T47D (cell line): ENCODE measurements around the gene TCP11.

Experiments
- DNase-seq, 2 experiments: peaks; one replicate each; pipeline versions ENCODE4 v3.0.0 to v3.0.0-alpha.2; 2011 to 2012; ENCODE audit warnings: low read depth in 1 of 2, low spot score in 1 of 2
- JUND ChIP-seq: IDR thresholded peaks from 2 replicates; pipeline ENCODE4 v1.6.1; 2012; ENCODE audit warnings: low read depth
- in situ Hi-C: cut with HindIII; loops from 2 replicates; pipeline ENCODE4 v1.10.0; 2016; ENCODE audit warnings: low sequenced_read_pairs, low pct_unique_long_range_greater_than_20kb

The TCP11 gene

DNA sequence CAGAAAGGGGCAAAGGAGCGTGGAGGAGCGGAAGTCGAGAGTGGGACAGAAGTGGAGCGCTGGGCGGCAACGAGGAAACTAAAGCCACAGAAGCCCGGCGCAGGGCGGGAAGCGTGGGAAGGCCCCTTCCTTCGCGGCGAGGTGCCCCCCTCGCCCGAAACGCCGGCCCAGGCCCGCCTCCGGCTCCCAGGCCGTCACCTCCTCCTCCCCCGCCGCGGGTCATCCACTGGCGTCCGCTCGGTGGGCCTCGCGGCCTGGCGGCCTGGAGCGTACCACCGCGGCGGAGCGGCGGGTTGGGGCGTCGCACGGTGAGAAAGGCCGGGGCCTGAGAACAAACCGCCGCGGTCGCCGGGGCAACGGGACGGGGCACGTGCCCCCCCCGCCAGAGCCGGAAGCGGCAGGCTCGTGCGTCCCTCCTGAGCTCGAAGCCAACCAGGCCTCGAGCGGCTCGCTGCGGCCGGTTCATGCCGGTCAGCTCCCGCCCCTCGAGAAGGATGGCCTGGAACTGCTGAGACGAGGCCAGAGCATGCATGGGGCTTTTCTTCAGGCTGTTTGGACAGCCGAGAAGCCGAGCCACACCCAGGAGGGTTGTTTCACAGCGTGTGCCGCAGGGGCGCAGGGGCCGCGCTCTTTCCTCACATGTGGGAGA, at the start of gene TCP11:
Gene TCP11, minus strand, starts transcription at position 333 of the 649 bp plus-strand sequence. CDS start 469 bp downstream, outside the sequence.
- in situ Hi-C loops, result no loop called here
- TF ChIP-seq JUND, result no peak
- DNase-seq, result no peak

DNA sequence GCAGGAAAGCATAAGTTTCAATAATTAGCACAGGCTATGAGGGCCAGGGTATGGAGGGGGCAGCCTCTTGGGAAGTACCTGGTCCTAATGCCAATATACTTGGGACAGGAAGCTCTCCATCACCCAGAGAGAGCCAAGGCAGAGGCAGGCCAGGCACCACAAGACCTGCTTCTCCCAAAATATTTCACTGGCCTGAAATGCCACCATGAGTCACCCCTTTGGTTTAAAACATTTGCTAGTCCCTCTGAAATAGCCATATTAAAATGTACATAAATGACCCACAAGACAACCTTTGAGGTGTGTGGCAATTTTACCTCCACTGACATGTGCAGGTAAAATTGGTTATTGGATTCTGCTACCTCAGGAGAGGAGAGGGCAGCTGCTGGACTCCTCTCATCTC, 49.2 kb upstream of the TCP11 start:
- TF ChIP-seq JUND, result no peak
- DNase-seq, result no peak
- in situ Hi-C loops, result no loop called here

DNA sequence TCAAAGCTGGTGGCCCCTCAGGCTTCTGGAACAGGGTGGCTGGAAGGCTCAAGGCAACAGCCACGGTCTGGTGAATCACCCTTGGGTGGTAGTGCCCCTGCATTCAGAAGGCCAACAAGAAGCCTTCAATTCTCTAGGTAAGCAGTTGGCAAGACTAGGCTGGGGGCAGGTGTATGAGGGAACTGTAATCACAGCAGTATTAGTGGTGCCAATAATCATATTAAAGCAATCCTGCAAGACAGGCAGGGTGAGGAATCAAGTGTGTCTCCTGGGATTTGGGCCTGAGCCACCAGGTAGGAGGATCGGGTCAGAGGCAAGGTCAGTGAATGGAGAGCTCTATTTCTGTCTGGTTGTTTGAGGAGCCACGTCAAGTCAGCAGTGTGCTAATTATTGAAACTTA, 47.7 kb upstream of the TCP11 start:
- in situ Hi-C loops, result no loop called here
- peak in 1 of 2 experiments; percentile 33 for DNase-seq
- no peak for TF ChIP-seq JUND

DNA sequence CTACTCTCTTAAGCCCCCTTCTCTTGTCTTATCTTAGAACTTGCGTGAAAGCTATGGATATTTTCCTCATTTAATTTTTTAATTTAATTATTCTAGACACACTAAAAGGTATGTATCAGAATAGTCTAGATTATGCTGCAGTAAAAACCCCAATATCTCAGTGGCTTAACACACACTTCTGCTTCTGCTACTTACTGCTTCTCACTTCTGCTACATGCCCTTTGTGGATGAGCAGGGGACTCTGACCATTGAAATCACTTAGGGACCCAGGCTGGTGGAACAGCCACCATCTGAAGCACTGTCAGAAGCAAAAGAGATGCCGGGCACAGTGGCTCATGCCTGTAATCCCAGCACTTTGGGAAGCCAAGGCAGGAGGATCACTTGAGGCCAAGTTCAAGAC, 45.4 kb upstream of the TCP11 start:
- in situ Hi-C loops, result no loop called here
- no peak for DNase-seq
- TF ChIP-seq JUND, result no peak

DNA sequence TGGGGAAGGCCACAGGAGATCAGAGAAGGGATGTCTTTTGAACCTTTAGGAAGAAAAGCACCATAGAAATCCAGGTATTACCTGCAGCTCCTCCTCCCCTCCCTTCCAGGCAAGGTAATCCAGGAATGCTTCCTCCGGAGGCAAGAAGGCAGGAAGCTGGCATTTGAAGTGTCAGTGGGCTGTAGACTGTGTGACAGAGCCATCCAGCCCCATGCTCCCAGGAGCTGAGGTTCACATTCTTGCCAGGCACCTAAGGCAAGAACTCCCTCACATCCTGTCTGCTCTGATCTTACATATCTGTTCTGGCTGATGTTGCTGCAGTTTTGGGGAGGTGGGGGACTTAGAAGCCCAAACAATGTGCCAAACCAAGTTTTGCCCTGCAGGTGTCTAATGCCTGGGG, 44.8 kb upstream of the TCP11 start:
- in situ Hi-C loops, result no loop called here
- no peak for TF ChIP-seq JUND
- no peak for DNase-seq

DNA sequence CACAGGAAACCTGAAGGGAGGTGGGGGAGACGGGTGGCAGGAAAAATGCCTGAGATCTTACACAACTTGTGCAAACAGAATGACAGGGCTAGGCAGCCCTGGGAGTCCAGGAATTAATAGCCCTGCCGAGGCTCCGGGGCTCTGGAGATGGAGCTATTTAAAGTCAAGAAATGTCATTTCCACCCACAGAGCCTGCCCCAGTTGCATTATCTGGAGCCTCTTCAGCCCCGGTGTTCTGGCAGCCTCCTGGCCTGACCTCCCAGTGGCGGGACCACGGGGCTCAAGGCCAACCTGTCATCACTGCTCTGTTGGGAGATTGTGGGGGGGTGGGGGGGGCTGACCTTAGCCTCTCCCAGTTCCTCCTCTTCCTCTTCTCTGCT, 44.2 kb upstream of the TCP11 start:
- 0 out of 2 replicates have a peak, but pooled peaks have one; percentile 33 for TF ChIP-seq JUND
- in situ Hi-C loops, result no loop called here
- peak in 1 of 2 experiments; percentile 51 for DNase-seq

DNA sequence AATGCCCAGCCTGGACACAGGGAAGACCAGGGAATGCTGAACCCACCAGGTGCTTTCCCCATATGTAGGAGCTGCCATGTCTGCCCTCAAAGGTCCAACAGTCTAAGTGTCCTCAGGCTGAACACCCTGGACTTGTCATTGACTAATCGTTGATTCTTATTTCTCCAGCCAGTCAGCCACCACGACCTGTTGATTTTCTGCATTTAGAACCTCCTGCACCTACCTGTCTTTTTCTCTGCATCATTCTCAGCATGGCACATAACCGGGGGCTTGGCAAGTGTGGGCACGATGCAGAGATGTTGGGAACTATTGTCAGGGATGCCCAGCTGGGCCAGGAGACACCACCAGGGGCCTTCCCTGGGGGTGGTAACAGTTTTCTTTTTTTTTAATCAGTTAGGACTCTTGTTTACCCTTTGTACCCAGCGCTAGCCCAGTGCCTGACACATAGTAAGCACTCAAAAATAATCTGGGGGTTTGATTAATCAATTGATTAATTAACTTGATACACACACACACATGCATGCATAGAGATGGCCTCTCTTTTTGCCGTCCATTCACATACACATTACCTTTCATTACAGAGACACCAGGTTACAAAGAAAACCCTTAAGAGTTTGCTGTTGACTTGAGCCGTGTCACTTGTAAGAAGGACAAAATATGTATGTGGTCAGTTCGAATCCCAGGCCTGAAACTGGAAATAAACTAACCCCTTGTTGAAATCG, 43.6 kb upstream of the TCP11 start:
- no peak for TF ChIP-seq JUND
- in situ Hi-C loops, result no loop called here
- no peak for DNase-seq

DNA sequence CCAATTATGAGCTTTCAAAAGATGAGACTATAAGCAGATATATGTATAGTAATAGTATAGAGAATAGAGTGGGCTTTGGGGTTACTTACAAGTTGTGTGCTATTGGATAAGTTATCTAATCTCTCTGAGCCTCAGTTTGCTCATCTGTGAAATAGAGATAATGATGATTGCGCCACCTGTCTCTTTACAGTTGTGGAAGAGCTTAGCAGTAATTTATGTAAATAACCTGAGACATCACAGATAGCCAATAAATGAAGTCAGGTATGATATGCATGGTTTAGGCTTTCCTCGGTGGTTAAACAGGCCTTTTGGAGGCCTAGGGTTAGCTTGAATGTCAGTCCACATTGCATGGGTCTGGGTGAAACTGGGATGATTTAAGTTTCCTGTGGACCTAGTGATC, 42.8 kb upstream of the TCP11 start:
- no peak for TF ChIP-seq JUND
- in situ Hi-C loops, result no loop called here
- no peak for DNase-seq

DNA sequence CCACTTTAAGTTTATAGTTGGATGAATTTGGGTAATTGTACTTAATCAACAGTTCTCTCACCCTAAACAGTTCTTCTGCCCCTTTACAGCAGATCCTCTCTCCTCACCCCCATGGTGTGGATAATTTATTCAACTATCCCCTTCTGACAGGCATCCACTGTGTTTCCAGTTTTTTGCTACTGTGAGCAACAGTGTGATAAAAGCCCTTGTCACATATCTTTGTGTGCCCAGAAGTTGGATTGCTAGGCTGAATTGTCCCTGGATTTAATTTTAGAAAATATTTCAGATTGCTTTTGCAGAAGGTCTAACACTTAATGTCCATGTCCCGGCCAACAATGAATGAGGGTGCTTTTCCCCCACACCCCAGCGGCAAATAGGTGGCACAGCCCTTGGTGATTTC, 42.1 kb upstream of the TCP11 start:
- in situ Hi-C loops, result no loop called here
- TF ChIP-seq JUND, result no peak
- DNase-seq, result no peak

DNA sequence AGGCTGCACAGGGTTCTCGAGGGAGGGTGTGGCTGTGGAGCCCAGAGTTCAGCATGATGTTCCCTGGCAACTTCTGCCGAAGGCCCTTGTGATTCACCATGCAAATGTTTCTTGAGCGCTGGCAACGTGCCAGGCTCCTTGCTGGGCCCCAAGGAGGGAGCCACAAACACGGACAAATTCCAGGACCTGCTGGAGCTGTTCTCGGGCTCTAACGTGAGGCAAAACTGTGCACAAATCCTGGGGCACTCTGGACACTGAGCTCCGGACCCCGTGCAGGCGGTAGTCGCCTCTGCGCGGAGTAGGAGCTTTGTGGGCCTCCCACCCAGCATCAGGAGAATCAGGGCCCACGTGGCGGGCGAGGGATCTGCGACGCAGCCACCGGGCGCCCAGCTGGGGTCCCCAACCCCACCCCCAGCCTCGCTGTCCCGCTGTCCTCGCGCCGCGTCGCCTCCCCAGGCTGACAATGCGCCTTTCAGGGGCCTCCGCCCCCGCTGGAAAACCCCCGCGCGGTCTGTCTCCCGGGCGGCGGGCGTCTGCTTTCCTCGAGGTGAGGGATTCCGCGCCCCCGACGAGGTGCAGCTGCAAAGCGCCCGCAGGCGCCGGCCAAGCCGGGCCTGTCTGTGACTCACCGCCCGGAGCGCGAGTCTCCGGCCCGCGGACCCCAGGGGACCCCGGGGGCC, 40.9 kb upstream of the TCP11 start:
- no peak for TF ChIP-seq JUND
- in situ Hi-C loops, result no loop called here
- peak; percentile 46 to 80 for DNase-seq

DNA sequence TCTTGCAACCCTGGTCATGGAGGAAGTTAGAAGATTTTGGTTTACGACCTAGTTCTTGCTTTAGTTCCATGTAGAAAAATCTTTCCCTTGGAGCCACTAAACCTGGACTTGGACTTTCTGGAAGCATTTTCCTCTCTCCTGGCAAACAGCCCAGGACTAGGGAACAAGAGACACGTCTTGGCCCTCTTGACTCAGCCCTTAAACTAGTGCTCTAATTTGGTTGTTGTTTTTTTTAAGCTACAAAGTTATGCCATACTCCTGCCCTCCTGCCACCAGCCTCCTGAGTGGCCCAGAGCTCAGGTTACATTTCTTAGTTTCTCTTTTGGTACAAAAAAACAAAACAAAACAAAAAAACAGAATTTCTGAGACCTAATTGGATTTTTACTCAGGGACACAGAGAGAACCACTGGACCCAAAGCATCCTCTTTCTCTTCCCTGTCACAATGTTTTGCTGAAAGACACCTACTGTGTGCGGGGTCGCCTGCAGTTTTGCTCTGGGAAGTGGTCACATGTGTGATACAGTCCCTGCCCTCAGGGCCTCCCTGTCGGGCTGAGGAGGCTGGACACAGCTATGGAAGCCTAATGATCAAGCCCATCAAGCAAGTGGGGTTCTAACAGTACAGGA, 40.3 kb upstream of the TCP11 start:
- no peak for DNase-seq
- no peak for TF ChIP-seq JUND
- in situ Hi-C loops, result no loop called here

DNA sequence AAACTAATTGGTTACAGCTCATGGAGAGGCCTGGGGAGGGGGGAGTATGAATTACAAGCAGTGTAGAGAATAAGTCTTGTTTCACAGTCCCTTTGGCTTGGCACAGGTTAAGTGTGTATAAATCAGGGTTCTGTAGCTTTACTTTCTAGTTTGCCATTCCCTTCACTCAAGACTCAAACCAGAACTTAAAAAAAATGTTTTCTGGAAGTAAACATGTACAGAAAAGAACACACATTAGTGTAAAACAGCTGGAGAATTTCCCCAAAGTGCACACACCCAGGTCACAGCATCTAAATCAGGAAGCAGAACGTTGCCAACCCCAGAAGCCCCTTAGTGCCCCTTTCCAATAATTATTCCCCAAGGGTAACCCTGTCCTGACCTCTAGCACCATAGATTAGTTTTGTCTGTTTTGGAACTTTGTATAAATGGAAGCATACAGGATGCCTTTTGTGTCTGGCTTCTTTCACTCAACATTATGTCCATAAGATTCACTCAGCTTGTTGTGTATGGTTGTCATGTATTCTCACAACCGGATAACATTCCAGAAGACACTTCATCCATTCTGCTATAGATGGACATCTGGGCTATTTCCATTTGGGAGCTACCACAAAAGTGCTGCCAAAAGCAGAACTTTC, 38.9 kb upstream of the TCP11 start:
- in situ Hi-C loops, result no loop called here
- TF ChIP-seq JUND, result no peak
- DNase-seq, result no peak
